NCI-H2171 treated with DMSO at 0.1 percent for 48 hours (cell line): ENCODE measurements around the gene ITGB6.

ENCODE experiments used
- DNase-seq: peaks from one replicate; lab custom pipeline; 2025; lab: John Stamatoyannopoulos, UW

ITGB6 gene

DNA sequence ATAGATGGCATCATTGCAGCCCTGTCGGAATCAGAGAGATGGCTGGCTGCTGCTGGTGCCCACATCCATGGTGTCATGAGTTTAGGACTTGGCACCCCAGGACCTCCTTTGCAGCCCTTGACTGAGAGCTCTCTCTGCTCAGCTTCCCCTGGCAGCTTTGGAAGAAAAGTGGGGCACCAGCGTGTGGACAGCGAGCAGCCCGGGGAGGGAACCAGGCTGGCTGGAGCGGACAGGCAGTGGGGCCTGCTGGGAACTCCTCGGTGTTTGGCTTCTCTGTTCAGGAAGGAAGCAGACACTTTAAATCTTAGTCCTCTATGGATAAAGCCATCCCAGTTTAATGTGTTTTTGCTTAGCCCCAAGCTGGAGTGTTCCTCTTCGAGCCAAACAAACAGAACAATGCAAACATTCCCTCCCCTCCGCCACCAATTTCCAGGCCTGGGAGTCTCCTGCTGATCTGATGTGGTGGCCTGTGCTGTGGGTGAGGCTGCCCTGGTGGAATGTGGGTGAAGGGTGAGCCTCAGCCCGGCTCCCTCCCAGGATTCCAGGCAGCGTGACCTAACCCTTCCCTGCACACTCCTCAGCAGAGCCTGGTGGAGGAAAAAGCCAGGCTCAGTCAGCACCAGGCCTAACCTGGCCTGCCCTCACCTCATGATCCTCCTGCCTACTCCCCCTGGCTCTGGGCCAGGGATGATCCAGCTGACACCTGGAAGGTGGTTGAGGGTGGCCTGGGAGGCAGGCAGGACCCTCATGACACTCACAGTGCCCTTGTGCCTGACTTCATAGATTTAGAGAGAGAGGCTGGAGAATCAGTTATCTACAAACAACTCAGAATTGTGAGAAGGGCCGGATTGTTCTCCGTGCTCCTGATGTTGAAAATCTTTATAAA is 21.6 kb upstream of the ITGB6 start:
- DNase-seq, result no peak

- DNase-seq, result no peak
These were observed 20.5 kb upstream of the ITGB6 start for GRCh38 chr2:160220545-160221009.

- DNase-seq, result no peak
These were observed 20.0 kb upstream of the ITGB6 start for GRCh38 chr2:160220026-160220425.

DNA sequence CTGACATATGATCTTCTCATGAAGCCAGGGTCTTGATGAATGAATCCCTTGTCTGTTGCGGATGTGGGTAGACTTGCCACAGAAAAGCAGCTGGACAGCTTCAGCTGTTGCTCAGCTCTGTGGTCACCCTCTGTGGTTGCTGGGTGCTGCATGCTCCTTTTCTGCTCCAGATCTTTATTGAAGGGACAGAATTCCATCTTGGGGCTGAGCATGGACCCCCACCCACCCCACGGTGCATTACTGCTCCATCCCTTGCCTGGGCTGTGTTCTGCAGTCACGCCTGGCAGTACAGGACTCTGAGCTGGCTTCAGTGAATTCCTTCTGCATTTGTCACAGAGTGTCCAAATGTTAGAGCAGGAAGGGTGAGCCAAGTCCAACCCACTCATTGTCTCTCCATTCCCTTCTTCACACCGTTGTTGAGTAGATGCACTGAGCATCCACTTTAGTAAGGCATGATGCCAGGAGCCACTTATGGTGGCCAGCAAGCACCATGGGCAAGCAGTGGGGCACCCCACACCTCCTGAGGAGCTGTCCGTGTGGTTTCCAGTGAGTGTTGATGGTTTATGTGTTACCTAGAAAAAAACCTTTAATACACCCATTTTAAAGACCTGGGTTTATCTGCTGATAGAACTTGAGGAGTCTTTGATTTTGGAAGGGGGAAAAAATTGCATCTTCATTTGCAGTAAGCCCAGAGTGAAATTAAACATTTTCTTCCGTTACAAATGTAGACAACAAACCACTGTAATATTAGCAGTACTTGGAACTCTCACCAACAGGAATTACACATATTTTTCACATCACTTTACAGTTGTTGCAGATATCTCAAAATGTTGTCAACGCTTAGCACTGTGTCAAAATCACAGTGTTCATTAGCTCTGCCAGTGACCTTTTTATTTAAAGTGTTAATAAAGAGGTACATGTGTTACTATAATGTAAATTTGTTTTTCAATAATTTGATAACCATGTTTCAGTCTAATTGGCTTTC is 14.7 kb upstream of the ITGB6 start:
- DNase-seq, result no peak

- no peak for DNase-seq
These were observed 13.4 kb upstream of the ITGB6 start for GRCh38 chr2:160213511-160213910.

DNA sequence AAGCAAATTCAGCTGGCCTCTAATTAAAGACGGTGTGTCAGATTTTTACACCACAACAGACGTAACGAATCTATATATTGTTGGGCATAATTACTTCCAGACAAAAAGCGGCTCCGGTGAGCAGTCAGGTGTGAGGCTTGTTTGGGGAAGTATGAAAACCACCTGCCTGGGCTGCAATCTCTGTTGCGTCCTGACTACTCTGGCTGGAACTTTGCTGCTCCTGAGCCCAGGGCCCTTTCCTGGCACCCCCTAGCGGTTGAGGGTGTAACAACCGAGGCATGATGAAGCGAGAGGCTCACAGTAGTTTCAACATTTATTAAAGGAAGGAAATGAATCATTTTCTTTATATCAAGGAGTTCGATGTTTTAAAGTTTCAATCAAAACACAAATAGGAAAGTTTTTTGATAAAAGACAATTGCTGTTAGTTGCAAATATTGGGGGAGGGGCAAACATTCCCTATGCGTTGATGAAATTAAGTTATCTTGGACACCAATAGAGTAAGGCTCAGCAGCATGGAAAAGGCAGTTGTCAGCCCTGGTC is 10.6 kb upstream of the ITGB6 start:
- DNase-seq, result no peak

- DNase-seq, result no peak
These were observed 9.4 kb upstream of the ITGB6 start for GRCh38 chr2:160209516-160209856.

DNA sequence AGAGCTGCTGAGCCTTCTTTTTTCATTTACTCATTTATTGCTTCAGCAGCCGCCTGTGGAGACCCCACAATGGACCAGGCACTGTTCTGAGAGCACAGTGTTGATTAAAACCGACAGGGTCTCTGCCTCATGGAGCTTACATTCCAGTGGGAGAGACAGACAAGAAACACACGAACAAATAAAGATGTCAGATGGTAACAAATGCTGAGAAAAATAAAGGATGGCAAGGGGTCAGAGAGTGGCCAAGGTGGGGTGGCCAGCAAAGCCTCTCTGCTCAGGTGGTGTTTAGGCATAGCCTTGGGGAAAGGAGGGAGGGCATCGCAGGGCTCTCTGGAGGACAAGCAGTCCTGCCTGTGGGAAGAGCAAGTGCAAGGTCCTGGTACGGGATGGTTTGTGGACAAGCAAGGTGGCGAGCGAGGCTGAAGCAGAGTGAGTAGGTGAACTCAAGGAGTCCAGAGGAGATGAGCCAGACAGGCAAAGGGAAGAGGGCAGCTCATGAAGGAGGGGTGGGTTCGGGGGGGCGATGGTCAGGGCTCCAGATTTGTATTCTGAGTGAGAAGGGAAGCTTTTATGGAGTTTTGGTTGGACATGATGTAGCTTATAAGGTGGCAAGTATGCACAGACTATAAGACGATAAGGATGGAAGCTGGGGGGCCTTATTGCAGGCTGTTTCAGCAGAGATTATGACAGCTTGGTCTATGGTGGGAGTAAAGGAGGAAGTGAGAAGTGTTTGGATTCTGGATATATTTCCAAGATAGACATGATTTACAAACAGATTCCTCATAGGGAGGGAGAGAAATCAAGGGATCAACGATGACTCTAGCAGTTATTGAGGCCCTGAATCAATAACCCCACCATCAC is 8.8 kb upstream of the ITGB6 start:
- DNase-seq, result no peak

- DNase-seq, result no peak
These were observed 8.0 kb upstream of the ITGB6 start for GRCh38 chr2:160207804-160208654.

DNA sequence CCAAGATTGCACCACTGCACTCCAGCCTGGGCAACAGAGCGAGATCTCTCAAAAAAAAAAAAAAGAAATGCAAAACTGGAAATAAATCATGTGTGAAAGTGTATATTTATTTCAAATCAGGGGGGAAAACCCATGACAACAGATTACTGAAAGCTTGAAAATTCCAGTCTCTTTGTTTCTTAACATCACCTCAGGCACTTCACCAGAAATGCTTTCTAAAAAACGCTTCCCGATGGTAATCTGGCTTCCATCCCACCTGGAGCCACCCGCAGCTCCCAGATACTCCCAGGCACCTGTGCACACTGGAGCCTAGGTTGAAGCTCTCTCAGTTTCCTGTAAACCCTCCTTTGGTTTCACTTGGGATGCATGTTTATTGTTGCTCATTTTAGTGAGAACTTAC is 7.2 kb upstream of the ITGB6 start:
- DNase-seq, result no peak

- DNase-seq, result no peak
These were observed 6.4 kb upstream of the ITGB6 start for GRCh38 chr2:160206436-160206835.

DNA sequence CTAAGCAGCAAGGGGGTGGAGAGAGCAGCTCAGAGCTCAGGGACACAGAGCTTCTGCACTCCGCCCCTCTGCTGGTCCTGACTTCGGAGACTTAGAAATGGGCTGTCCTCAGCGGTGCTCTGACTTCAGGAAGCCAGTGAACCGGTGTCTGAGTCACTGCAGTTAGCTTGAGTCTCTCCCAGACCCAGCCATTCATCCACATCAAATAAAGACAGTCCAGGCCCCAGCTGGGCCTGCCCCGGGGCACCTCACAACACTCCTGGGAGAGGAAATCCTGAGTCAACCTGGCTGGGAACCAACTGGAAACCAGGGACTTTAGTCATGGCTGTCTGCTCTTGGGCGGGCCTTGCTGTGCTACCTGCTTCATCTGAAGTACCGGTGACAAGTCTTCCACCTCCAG is 5.4 kb upstream of the ITGB6 start:
- DNase-seq, result no peak

- no peak for DNase-seq
These were observed 3.4 kb upstream of the ITGB6 start for GRCh38 chr2:160203422-160203821.

DNA sequence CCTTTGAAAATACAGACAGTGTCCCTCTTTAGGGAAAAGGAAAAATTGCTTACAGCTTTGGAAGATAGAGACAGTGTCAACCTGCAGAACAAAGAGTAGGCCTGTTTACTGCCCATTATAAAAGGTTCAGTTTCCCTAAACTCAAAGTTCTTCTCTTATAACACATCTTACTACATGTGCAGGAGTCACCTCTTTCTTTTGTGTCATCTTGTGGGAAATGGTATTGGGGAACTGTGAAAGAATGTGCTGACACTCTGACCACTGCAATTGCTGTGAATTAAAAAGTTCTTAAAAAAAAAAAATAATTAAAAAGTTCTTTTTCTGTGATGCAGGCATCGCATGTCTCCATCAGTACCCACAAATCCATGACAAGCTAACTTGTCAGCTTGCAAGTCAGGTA is 2.9 kb upstream of the ITGB6 start:
- DNase-seq, result no peak

GRCh38 chr2:160201849-160202539 is 1.9 kb upstream of the ITGB6 start:
- no peak for DNase-seq

- DNase-seq, result no peak
These were observed 849 bp upstream of the ITGB6 start for GRCh38 chr2:160200921-160201320.

GRCh38 chr2:160199053-160199452 is 1.0 kb downstream of the ITGB6 start:
- no peak for DNase-seq

DNA sequence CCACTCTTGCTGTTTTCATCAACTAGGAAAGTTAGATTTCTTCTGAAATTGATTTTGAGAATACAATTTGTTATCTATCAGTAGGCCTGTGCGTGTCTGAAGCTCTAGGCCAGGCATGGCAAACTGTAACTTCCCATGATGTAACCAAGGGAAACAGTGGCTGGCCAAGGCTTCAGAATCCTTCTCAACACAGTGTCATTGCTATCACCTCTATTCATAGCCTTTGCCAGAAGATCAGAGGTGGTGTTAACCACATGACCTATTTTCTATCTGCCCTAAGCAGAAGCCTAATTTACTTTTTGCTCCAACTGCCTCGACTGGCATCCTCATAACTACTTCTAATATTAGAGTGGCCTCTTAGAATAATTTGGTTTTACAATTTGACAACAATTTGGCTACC is 2.5 kb downstream of the ITGB6 start:
- DNase-seq, result no peak

DNA sequence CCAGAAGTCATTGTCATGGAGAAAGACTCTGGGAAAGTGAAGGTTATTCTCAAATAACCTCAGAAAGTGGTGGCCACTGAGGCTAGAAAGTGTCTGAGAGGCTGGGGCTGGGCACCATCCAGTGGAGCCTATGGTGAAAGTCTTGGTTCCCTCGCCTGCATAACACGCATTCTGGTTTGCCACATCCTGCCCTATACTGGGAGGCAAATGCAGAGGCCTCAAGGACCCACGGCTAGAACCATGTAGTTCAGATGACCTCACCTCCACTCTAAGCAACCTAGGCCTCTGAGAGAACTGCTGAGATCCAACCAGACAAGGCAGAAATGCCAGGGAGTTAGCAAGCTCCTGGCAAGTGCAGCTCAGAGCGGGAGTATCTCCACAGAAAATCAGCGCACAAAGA is 5.1 kb downstream of the ITGB6 start:
- no peak for DNase-seq

- DNase-seq, result peak; percentile 39
These were observed 5.7 kb downstream of the ITGB6 start for GRCh38 chr2:160194351-160194750.
